HEK293T (cell line): ENCODE measurements around the gene VPS41.

Experiments
- CTCF ChIA-PET: fragments of 350-600 bp; formaldehyde crosslinking; extraction: SDS; loops from one replicate; lab custom pipeline; 2021; ENCODE audit warnings: antibody characterized with exemption, inconsistent platforms; lab: Yijun Ruan, JAX
- POLR2A ChIA-PET: fragments of 350-600 bp; formaldehyde crosslinking; extraction: SDS; loops from one replicate; lab custom pipeline; 2020; ENCODE audit warnings: antibody characterized with exemption, inconsistent platforms; lab: Yijun Ruan, JAX
- DNase-seq: peaks from one replicate; pipeline ENCODE4 v3.0.0; 2012; ENCODE audit warnings: mixed read lengths; ENCODE audit errors: extremely low spot score
- ARNT ChIP-seq: fragments of 450-650 bp; IDR thresholded peaks from 2 replicates; pipeline ENCODE4 v1.6.1; 2017; ENCODE audit warnings: mild to moderate bottlenecking
- BHLHE40 ChIP-seq: fragments of 450-650 bp; IDR thresholded peaks from 2 replicates; pipeline ENCODE4 v1.6.1; 2016; ENCODE audit warnings: mild to moderate bottlenecking, moderate library complexity, borderline replicate concordance
- CTBP1 ChIP-seq: fragments of 450-650 bp; IDR thresholded peaks from 2 replicates; pipeline ENCODE4 v1.6.1; 2016; ENCODE audit warnings: borderline replicate concordance
- ELF4 ChIP-seq: fragments of 450-650 bp; IDR thresholded peaks from 2 replicates; pipeline ENCODE4 v1.6.1; 2017; ENCODE audit warnings: antibody characterized with exemption
- FOXA1 ChIP-seq: fragments of 450-650 bp; IDR thresholded peaks from 2 replicates; pipeline ENCODE4 v1.6.1; 2016; ENCODE audit warnings: mild to moderate bottlenecking
- FOXK2 ChIP-seq: fragments of 450-650 bp; IDR thresholded peaks from 2 replicates; pipeline ENCODE4 v1.6.1; 2016; ENCODE audit warnings: mild to moderate bottlenecking
- FOXM1 ChIP-seq: fragments of 450-650 bp; IDR thresholded peaks from 2 replicates; pipeline ENCODE4 v1.6.1; 2017; ENCODE audit warnings: mild to moderate bottlenecking, borderline replicate concordance
- HDGF ChIP-seq: fragments of 450-650 bp; IDR thresholded peaks from 2 replicates; pipeline ENCODE4 v1.6.1; 2017; ENCODE audit warnings: antibody characterized with exemption, borderline replicate concordance
- L3MBTL2 ChIP-seq: fragments of 450-650 bp; conservative IDR thresholded peaks from 2 replicates; pipeline ENCODE4 v1.6.1; 2016; ENCODE audit warnings: mild to moderate bottlenecking
- LEF1 ChIP-seq: fragments of 450-650 bp; IDR thresholded peaks from 2 replicates; pipeline ENCODE4 v1.6.1; 2017; ENCODE audit warnings: mild to moderate bottlenecking, borderline replicate concordance
- NFRKB ChIP-seq: fragments of 450-650 bp; IDR thresholded peaks from 2 replicates; pipeline ENCODE4 v1.6.1; 2016; ENCODE audit warnings: mild to moderate bottlenecking, moderate library complexity
- PKNOX1 ChIP-seq: fragments of 450-650 bp; IDR thresholded peaks from 2 replicates; pipeline ENCODE4 v1.6.1; 2016
- SP1 ChIP-seq: fragments of 450-650 bp; IDR thresholded peaks from 2 replicates; pipeline ENCODE4 v1.6.1; 2017
- SUZ12 ChIP-seq: fragments of 450-650 bp; IDR thresholded peaks from 2 replicates; pipeline ENCODE4 v1.6.1; 2016; ENCODE audit warnings: mild to moderate bottlenecking
- TARDBP ChIP-seq: fragments of 450-650 bp; IDR thresholded peaks from 2 replicates; pipeline ENCODE4 v1.6.1; 2016
- ZNF384 ChIP-seq: fragments of 450-650 bp; IDR thresholded peaks from 2 replicates; pipeline ENCODE4 v1.6.1; 2016

Gene VPS41

GRCh38 chr7:38942431-38943051, 33.5 kb upstream of the VPS41 start:
- POLR2A ChIA-PET, result no interaction called here
- no peak for DNase-seq
- CTCF ChIA-PET, result interaction anchor here (0.8 kb wide), 1 partner anchor 9 kb away, joined by 3 read pairs; no protein-coding TSS in a partner anchor
- no peak for TF ChIP-seq NFRKB
- no peak for TF ChIP-seq HDGF
- TF ChIP-seq ELF4, result no peak
- no peak for TF ChIP-seq L3MBTL2
- no peak for TF ChIP-seq CTBP1
- TF ChIP-seq BHLHE40, result no peak
- no peak for TF ChIP-seq PKNOX1
- TF ChIP-seq SUZ12, result no peak
- no peak for TF ChIP-seq ZNF384
- TF ChIP-seq TARDBP, result no peak
- no peak for TF ChIP-seq FOXK2

GRCh38 chr7:38940774-38941173, 31.8 kb upstream of the VPS41 start:
- DNase-seq, result no peak
- TF ChIP-seq PKNOX1, result no peak
- TF ChIP-seq FOXK2, result no peak
- TF ChIP-seq FOXM1, result no peak
- no peak for TF ChIP-seq SP1
- no peak for TF ChIP-seq NFRKB
- TF ChIP-seq TARDBP, result no peak
- TF ChIP-seq ARNT, result no peak
- no peak for TF ChIP-seq CTBP1
- no peak for TF ChIP-seq L3MBTL2
- no peak for TF ChIP-seq HDGF
- TF ChIP-seq ELF4, result no peak
- no peak for TF ChIP-seq ZNF384
- TF ChIP-seq LEF1, result no peak
- no peak for TF ChIP-seq SUZ12
- no peak for TF ChIP-seq FOXA1
- no peak for TF ChIP-seq BHLHE40
- ChIA-PET POLR2A (no interaction called here), CTCF (no interaction called here)

GRCh38 chr7:38938589-38938988, 29.6 kb upstream of the VPS41 start:
- POLR2A ChIA-PET, result no interaction called here
- CTCF ChIA-PET, result no interaction called here
- TF ChIP-seq FOXK2 (no peak), L3MBTL2 (no peak), ZNF384 (no peak), SUZ12 (no peak), TARDBP (no peak), BHLHE40 (no peak), HDGF (no peak), FOXM1 (no peak)
- DNase-seq, result no peak

GRCh38 chr7:38938001-38938485, 29.1 kb upstream of the VPS41 start:
- CTCF ChIA-PET, result no interaction called here
- DNase-seq, result no peak
- no peak for TF ChIP-seq TARDBP
- no peak for TF ChIP-seq ELF4
- no peak for TF ChIP-seq PKNOX1
- no peak for TF ChIP-seq SUZ12
- TF ChIP-seq FOXM1, result no peak
- TF ChIP-seq NFRKB, result no peak
- no peak for TF ChIP-seq CTBP1
- TF ChIP-seq HDGF, result no peak
- TF ChIP-seq SP1, result no peak
- no peak for TF ChIP-seq ZNF384
- no peak for TF ChIP-seq FOXK2
- TF ChIP-seq L3MBTL2, result no peak
- TF ChIP-seq BHLHE40, result no peak
- POLR2A ChIA-PET, result no interaction called here

GRCh38 chr7:38936641-38937040, 27.6 kb upstream of the VPS41 start:
- DNase-seq, result no peak
- CTCF ChIA-PET, result no interaction called here
- POLR2A ChIA-PET, result no interaction called here
- no peak for TF ChIP-seq FOXK2
- no peak for TF ChIP-seq BHLHE40
- no peak for TF ChIP-seq LEF1
- no peak for TF ChIP-seq ELF4
- TF ChIP-seq TARDBP, result no peak
- no peak for TF ChIP-seq FOXA1
- TF ChIP-seq SUZ12, result no peak
- TF ChIP-seq FOXM1, result no peak
- TF ChIP-seq NFRKB, result no peak
- no peak for TF ChIP-seq PKNOX1
- no peak for TF ChIP-seq SP1
- TF ChIP-seq CTBP1, result no peak
- TF ChIP-seq ZNF384, result no peak
- TF ChIP-seq L3MBTL2, result no peak
- no peak for TF ChIP-seq HDGF
- TF ChIP-seq ARNT, result no peak
